ENCODE results near the gene RNF130.

- TF ChIP-seq CTCF (IDR thresholded peaks at IDR 0.05) (no peak), EP300 (IDR thresholded peaks at IDR 0.05) (no peak)
These were observed 49.7 kb downstream of the RNF130 start for GRCh38 chr5:180021900-180022299.
